Measurements from ENCODE around the gene CAMK2N1.

The CAMK2N1 gene

DNA sequence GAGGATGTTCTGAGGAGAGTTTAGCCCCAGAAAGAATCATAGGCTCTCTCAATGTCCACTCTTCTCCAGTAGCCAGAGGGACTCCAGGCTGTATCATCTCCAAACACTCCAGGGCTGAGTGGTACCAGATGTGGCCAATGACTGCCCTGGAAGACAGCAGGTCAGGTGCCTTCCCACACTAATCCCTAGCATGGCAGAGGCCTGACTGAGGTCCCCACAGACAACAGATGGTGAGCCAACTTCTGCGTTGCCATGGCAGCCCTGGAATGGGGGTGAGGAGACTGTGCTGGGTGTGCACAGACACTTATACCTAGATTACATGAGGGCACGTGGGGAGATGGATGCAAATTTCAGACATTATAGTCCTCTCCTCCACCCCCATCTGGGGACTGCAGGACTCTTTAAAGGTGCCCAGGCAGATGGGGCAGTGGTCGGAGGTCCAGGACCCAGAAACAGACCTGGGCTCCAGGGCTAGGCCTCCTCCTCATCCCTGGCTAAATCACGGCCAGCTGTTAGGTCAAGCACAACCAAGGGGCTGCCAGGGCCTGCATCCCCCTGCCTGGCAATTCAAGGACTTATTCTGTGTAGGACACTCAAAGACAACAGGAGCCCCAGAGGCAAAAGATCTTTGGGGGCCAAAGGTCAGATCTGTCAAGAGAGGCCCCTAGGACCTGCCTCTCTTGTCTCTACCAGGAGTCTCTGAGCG lies 42.9 kb downstream of the CAMK2N1 start:
- DNase-seq, result no peak

DNA sequence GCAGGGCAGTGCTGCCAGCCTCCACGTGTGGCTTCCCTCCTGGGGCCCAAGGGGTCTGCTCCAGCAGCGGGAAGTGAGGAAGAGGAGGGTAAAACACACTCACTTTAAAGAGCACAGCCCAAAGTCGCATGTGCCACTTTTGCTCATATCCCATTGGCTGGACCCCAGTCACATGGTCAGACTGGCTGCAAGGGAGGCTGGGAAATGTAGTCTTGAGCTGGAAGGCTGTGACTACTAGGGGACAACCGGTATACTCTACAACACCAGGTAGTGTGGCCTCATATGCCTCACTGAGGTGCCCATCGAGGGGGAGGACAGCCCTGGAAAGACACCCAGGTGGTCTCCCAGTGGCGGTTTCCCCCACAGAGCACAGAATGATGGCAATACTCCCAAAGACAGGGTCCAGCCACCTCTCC lies 45.2 kb downstream of the CAMK2N1 start:
- DNase-seq, result peak; percentile 67

DNA sequence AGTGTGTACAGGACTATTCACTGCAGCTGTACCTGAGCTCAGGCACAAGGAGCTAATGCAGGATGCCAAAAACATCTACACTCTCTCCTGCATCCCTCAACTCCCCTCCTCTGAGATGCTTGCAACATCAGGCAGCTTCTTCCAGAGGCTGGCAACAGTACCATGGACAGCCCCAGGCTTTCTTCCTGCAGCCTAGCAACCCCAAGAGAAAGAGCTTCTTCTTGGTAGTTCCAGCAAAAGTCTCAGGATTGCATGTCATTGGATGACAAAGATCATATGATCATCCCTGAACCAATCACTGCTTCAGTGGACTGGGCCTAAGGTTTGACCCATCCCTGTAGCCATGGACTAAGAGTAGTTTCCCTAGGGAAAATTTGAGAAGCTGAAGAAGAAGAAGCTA lies 46.7 kb downstream of the CAMK2N1 start:
- peak; percentile 68 for DNase-seq

DNA sequence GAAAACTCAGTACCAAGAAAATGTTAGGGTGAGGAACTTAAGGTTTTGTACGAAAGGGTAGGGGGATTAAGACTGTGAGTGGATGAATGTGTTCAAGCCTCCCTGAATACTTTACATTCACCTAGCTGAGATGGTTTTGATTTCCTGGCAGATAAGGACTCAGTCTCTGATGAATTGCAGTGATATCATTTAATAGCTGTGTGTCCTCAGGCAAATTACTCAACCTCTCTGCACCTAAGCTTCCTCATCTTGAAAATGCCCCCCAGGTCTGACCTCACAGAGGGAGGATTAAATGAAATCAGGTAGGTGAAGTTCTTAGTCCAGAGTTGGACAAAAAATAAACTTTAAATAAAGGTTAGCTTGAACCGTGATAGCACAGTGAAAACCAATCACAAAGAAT lies 48.4 kb downstream of the CAMK2N1 start:
- DNase-seq, result no peak

DNA sequence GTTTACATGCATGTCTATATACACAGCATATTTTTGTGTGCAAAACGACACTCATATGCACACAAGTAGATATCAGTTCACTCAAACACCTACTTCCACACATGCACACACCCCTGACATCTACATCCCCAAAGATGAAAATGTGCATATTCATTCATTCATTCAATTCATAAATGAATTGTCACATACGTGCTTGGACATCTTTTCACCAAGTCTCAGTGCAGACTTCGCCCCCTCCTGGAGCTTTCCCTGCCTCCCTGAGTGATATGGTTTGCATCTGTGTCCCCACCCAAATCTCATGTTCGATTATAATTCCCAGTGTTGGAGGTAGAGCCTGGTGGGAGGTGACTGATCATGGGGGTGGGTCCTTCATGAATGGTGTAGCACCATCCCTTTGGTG lies 53.1 kb downstream of the CAMK2N1 start:
- DNase-seq, result no peak
